ENCODE results near the gene BNIP2. TPM values are rescaled to one million over a fixed set of nuclear protein-coding genes. Genes with fewer than 3 reads are reported as not detected.

BNIP2 gene
- total RNA-seq, 1 experiment from 2014 or later, result 53.1 TPM

GRCh38 chr15:59696332-59696731 lies 7.2 kb upstream of the BNIP2 start:
- peaks cover 0 to 8% of the 10 kb centered on the region in 2 experiments; a peak in 2 of 4 replicates for H3K4me1 ChIP-seq (ENCODE audit: control insufficient read depth in 1 of 2, insufficient read depth in 2 of 2, low read length in 2 of 2)
- intact Hi-C loops (cut with micrococcal nuclease), result loop anchor here (10.0 kb wide), 1 partner anchor 828 kb away; no protein-coding TSS in a partner anchor
- BruUV-seq (replicated peaks), result no TSS peak
- H3K4me2 ChIP-seq (ENCODE audit: low read length), result no peak overlapping the region
- CTCF ChIA-PET, result no interaction called here
- H3K4me3 ChIP-seq (replicated peaks in 1 of 2; ENCODE audit: low read depth in 1 of 2, low read length in 2 of 2), result no peak overlapping the region
- RAD21 ChIA-PET (ENCODE audit: low non-redundant PET in 1 of 2, low total read pairs in 2 of 2, uncharacterized antibody in 2 of 2, unreplicated experiment in 2 of 2), result no interaction called here
- no peaks in the 10 kb centered on the region for H3K79me2 ChIP-seq (ENCODE audit: insufficient read depth, low read length)
- ATAC-seq (no peak), DNase-seq (ENCODE audit: low read depth, low spot score) (no peak)
- TF ChIP-seq EZH2 (IDR thresholded peaks at IDR 0.05) (no peak), TCF7L2 (IDR thresholded peaks at IDR 0.05; ENCODE audit: borderline replicate concordance, extremely low read depth, insufficient read depth, insufficient read length) (no peak), JUND (IDR thresholded peaks at IDR 0.05) (no peak), SIN3A (IDR thresholded peaks at IDR 0.05; ENCODE audit: low read depth) (no peak), POLR2A (IDR thresholded peaks at IDR 0.05; ENCODE audit: borderline replicate concordance, extremely low read depth, insufficient read depth, insufficient read length) (no peak), EZH2phosphoT487 (IDR thresholded peaks at IDR 0.05; ENCODE audit: borderline replicate concordance) (no peak), POLR2AphosphoS5 (IDR thresholded peaks at IDR 0.05; ENCODE audit: low read depth, low read length) (no peak), ELF1 (IDR thresholded peaks at IDR 0.05; ENCODE audit: borderline replicate concordance, low read depth) (no peak), YY1 (IDR thresholded peaks at IDR 0.05; ENCODE audit: extremely low read depth, insufficient replicate concordance, low read depth, low read length) (no peak), REST (IDR thresholded peaks at IDR 0.05; ENCODE audit: low read depth) (no peak), CBX3 (IDR thresholded peaks at IDR 0.05; ENCODE audit: low read depth) (no peak), RAD21 (IDR thresholded peaks at IDR 0.05; ENCODE audit: low read depth) (no peak)
- TF ChIP-seq, protein P1, sequence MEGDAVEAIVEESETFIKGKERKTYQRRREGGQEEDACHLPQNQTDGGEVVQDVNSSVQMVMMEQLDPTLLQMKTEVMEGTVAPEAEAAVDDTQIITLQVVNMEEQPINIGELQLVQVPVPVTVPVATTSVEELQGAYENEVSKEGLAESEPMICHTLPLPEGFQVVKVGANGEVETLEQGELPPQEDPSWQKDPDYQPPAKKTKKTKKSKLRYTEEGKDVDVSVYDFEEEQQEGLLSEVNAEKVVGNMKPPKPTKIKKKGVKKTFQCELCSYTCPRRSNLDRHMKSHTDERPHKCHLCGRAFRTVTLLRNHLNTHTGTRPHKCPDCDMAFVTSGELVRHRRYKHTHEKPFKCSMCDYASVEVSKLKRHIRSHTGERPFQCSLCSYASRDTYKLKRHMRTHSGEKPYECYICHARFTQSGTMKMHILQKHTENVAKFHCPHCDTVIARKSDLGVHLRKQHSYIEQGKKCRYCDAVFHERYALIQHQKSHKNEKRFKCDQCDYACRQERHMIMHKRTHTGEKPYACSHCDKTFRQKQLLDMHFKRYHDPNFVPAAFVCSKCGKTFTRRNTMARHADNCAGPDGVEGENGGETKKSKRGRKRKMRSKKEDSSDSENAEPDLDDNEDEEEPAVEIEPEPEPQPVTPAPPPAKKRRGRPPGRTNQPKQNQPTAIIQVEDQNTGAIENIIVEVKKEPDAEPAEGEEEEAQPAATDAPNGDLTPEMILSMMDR (IDR thresholded peaks at IDR 0.05 in 2 of 3, conservative IDR thresholded peaks at IDR 0.05 in 1 of 3; ENCODE audit: borderline replicate concordance in 1 of 3, insufficient read depth in 1 of 3, low read depth in 2 of 3, low read length in 2 of 3), result no peak
- H3K27ac ChIP-seq (ENCODE audit: low read depth, low read length), result no peak overlapping the region
- no peaks in the 10 kb centered on the region for H3K36me3 ChIP-seq (ENCODE audit: control insufficient read depth in 1 of 2, insufficient read depth in 2 of 2, low read length in 2 of 2)
- no peaks in the 10 kb centered on the region for H4K20me1 ChIP-seq (ENCODE audit: insufficient read depth)
- H3K9me3 ChIP-seq (ENCODE audit: control insufficient read depth in 1 of 2, insufficient read depth in 1 of 2, low read depth in 1 of 2, low read length in 2 of 2), result no peaks in the 10 kb centered on the region
- no peaks in the 10 kb centered on the region for H3K27me3 ChIP-seq (ENCODE audit: insufficient read depth, low read length)
- no peaks in the 10 kb centered on the region for H3K9me2 ChIP-seq (ENCODE audit: insufficient read depth)
- no peak overlapping the region for H3K9ac ChIP-seq (ENCODE audit: low read length)
- POLR2A ChIA-PET, result no interaction called here
- H2AFZ ChIP-seq (ENCODE audit: low read depth, low read length, poor library complexity, severe bottlenecking), result no peak overlapping the region

All from HCT116 (cell line).